COR-L47 (cell line): ENCODE results near the gene MTMR1.

Source experiments
- DNase-seq: peaks from one replicate; lab custom pipeline; 2025; lab: John Stamatoyannopoulos, UW

The MTMR1 gene

GRCh38 chrX:150692831-150693724, at the start of gene MTMR1:
Gene MTMR1 (plus strand): TSS chrX:150693396. CDS start chrX:150693531, 135 bp downstream.
- DNase-seq, result no peak

GRCh38 chrX:150643958-150644357, 49.2 kb upstream of the MTMR1 start:
- DNase-seq, result no peak

- DNase-seq, result no peak
These were observed 48.8 kb upstream of the MTMR1 start for GRCh38 chrX:150644422-150644821.

GRCh38 chrX:150647331-150647730, 45.9 kb upstream of the MTMR1 start:
- DNase-seq, result no peak

- DNase-seq, result no peak
These were observed 44.8 kb upstream of the MTMR1 start for GRCh38 chrX:150648296-150648940.

GRCh38 chrX:150649096-150649870, 43.9 kb upstream of the MTMR1 start:
- DNase-seq, result no peak

GRCh38 chrX:150651906-150652305, 41.3 kb upstream of the MTMR1 start:
- DNase-seq, result no peak

- DNase-seq, result no peak
These were observed 37.4 kb upstream of the MTMR1 start for GRCh38 chrX:150655788-150656187.

- DNase-seq, result no peak
These were observed 30.1 kb upstream of the MTMR1 start for GRCh38 chrX:150663073-150663472.

GRCh38 chrX:150664290-150664689, 28.9 kb upstream of the MTMR1 start:
- DNase-seq, result peak; percentile 74

- no peak for DNase-seq
These were observed 17.0 kb upstream of the MTMR1 start for GRCh38 chrX:150676221-150676620.

- no peak for DNase-seq
These were observed 12.2 kb upstream of the MTMR1 start for GRCh38 chrX:150680974-150681373.

- no peak for DNase-seq
These were observed 10.1 kb upstream of the MTMR1 start for GRCh38 chrX:150683112-150683511.

GRCh38 chrX:150683536-150684146, 9.6 kb upstream of the MTMR1 start:
- DNase-seq, result no peak

GRCh38 chrX:150688911-150689451, 4.2 kb upstream of the MTMR1 start:
- no peak for DNase-seq

GRCh38 chrX:150690126-150690525, 3.1 kb upstream of the MTMR1 start:
- no peak for DNase-seq

- DNase-seq, result no peak
These were observed 900 bp upstream of the MTMR1 start for GRCh38 chrX:150692296-150692695.

GRCh38 chrX:150693725-150694574, 754 bp downstream of the MTMR1 start:
- peak; percentile 61 for DNase-seq

GRCh38 chrX:150694738-150695410, 1.7 kb downstream of the MTMR1 start:
- no peak for DNase-seq

- no peak for DNase-seq
These were observed 3.1 kb downstream of the MTMR1 start for GRCh38 chrX:150696331-150696730.
